ENCODE measurements around the gene IRGQ.

DNA sequence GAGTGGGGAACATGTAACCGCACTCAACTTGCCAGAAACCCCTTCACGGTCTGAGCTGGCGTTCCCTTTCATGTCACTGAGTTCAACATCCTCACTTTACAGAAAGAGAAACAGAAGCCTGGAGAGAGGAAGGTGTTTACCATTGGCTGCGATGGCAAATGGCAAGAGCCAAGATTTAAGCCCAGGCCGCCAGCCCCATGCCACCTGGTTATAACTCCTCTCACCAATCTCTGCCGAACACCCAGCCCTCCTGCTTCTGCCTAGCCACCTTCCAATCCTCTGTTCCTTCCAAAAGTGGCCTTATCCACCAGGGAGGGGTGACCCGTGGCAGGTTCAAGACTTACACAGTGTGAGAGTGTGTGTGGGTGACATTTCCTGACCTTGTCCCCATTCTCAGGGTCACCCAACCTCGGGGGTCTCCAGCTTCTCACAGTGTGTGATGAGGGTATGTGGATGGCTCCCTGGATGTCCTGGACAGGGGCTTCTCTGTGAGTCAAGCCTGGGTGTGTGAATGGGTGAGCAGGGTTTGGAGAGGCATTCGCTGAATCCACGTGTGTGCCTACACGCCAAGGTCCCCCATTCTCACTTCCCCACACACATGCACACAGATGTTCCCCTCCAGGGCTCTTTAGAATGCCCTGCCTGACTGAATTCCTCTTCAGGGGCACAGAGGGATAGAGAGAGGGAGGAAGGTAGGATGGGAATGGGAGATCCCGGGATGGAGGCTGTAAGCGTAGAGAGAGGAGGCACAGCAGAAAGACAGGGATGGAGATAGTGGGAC lies 42.5 kb upstream of the IRGQ start:
- TF ChIP-seq GATA2 (IDR thresholded peaks at IDR 0.05; ENCODE audit: low read depth, low read length) (no peak), GATA3 (IDR thresholded peaks at IDR 0.05; ENCODE audit: low read depth, low read length) (no peak)

Measured in SH-SY5Y (cell line).